GM21526 (cell line): ENCODE measurements around the gene SBF1.

Source experiments
- ATAC-seq: cut with Tn5 transposase; IDR thresholded peaks from one replicate; pipeline ENCODE4 v1.9.1; 2021; ENCODE audit warnings: moderate library complexity; ENCODE audit not compliant: unreplicated experiment, low FRiP score

SBF1 gene

GRCh38 chr22:50445880-50446707 lies 28.7 kb downstream of the SBF1 start:
- no peak for ATAC-seq

GRCh38 chr22:50445071-50445879 lies 29.6 kb downstream of the SBF1 start:
- no peak for ATAC-seq

DNA sequence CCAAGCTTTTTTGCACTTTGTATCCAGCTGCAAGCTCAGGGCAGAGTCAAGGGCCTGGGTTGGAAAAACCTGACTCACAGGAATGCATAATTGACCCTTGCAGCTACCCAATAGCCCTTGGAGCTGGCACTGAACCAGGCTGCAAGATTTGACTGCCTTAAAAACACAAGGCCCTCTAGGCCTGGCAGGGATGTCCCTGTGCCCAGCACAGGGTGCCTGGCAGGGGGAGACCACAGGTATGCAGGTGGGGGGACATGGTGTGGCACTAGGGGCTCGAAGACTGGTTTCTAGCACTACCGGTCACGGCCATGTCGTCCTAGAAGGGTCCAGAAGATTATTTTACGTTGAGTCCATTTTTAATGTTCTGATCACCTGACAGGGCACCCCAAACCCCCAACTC lies 30.2 kb downstream of the SBF1 start:
- ATAC-seq, result no peak

DNA sequence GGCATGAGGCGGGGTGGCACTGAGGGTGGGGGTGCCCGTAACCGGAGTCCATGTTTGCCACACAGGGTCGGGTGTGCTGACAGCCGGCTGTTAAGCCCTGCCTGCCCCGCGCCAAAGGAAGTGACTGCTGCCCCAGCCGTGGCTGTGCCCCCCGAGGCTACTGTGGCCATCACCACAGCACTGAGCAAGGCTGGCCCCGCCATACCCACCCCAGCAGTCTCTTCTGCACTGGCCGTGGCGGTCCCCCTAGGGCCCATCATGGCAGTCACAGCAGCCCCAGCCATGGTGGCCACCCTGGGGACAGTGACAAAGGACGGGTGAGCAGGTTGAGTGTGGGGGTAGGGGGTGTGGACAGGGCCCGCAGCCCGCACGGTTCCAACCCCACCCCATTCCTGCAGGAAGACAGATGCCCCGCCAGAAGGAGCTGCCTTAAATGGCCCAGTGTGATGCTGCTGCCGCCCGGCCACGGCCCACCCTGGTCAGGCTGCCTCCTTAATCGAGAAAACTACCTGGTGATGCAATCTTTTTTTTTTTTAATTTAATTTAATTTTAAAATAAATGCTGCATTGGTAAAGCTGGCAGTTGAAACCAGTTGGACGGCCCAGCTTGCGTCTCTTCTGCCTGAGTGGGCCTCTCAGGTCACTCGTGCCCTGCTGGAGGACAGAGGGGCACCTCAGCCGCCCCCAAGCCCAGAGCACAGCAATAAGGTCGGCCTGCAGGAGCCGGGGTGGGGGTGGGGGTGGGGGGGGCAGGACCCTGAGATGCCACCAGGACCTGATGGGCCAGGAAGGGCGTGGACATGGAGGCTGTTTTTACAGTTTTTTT lies 30.8 kb downstream of the SBF1 start:
- no peak for ATAC-seq

DNA sequence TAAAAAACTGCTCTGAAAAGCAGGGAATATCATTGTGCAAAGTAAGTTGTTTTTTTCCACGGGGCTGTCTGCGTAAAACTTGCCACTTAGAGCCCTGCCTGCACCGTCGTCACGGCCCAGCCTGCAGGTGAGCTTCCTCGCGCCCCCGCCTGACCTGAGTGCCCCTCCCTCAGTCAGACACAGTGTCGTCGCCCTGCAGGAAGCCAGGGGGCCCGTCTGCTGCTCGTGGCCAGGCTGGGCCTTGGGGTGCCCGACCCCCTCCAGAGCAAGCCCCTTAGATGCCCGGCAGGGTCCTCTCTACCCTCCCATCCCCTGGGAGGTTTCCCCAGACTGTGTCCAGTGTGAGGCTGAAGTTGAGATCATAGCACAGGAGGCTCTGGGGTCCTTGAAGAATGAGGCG lies 31.6 kb downstream of the SBF1 start:
- ATAC-seq, result no peak

GRCh38 chr22:50441428-50441993 lies 33.3 kb downstream of the SBF1 start:
- no peak for ATAC-seq

DNA sequence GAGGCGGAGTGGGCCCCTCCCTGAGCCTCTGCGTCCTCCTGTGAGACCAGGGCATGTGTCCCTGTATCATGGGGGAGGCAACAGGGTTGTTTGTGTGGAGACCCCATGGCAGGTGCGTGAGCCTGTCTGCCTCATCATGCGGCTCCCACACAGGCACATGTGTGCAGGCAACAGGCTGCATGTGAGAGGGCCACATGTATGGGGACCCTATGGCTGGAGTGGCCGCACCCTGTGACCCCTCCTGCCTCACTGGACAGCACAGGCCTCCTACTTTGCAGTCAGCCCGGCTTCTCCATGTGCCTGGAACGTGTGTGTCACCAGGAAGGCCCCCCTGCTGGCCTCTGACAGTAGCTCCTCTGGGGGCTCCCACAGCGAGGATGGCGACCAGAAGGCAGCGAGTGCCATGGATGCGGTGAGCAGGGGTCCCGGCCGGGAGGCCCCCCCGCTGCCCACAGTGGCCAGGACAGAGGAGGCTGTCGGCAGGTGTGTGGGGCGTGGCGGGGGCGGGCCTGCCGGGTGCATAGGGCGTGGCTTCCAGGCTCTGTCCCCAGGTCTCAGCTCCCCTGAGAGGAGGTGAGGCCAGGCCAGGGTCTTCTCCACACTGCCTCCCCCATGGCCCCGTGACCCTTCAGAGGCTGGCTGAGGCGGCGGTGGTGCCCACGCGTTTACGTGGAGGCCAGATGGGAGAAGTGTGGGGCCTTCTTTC lies 34.1 kb downstream of the SBF1 start:
- no peak for ATAC-seq

GRCh38 chr22:50439871-50440331 lies 34.9 kb downstream of the SBF1 start:
- ATAC-seq, result no peak

DNA sequence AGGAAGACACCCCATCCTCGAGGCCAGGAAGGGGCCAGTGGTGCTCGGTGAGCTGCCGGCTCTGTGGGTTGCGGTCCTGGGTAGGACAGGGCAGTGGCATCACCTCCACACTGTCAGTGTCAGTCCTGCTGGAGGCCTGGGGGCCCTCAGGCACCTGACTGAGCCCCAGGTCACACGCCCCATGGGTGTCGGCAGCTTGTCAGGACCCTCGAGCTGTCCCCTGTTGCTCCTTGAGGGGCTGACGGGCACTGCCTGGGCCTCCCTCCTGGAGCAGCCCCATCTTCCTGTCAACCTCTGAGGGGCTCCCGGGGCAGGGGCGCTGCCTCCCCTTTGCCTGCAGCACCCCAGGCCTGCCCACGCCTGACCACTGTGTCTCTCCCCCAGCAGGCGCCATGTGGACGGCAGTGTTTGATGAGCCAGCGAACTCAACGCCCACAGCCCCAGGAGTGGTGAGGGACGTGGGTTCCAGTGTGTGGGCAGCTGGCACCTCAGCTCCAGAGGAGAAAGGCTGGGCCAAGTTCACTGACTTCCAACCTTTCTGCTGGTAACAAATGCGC lies 35.4 kb downstream of the SBF1 start:
- ATAC-seq, result no peak

DNA sequence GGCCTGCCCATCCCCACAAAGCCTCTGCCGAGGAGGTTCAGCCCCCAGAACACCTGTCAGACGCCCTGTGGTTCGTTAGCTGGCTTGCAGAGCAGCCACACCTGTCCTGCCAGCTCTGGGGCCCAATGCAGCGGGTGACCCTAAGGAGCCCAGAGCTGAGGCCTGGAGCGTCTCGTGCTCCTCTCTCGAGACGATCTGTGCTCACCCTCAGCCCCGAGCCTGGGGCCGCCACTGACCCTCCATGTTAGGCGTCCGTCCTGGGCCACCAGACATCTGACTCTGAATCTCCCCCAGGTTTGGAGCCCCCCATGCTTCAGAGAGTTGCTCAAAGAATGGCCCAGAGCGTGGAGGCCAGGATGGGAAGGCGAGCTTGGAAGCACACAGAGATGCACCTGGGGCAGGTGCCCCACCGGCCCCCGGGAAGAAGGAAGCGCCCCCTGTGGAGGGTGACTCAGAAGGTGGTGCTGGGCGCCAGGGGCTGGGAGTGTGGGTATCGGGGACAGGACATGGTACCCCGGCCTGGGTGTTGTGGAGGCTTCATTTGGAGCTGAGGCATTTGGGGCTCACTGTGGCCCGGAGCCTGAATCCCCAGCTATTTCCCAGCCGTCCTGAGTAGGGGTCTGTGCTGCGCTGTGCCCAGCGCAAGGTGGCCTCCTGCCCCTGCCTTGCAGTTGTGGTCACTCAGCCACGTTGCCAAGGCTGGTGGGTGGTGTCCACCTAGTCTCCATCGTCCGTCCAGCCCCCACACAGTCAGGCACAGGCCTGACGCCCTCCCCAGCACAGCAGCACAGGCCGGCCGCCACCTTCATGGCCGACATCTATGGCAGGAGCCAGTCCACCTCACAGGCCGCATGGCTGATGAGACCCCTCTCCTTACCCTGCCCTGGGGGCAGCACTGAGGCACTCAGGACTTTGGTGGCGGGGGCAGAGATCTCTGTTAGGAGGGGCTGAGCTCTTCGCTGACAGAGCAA lies 36.2 kb downstream of the SBF1 start:
- no peak for ATAC-seq

DNA sequence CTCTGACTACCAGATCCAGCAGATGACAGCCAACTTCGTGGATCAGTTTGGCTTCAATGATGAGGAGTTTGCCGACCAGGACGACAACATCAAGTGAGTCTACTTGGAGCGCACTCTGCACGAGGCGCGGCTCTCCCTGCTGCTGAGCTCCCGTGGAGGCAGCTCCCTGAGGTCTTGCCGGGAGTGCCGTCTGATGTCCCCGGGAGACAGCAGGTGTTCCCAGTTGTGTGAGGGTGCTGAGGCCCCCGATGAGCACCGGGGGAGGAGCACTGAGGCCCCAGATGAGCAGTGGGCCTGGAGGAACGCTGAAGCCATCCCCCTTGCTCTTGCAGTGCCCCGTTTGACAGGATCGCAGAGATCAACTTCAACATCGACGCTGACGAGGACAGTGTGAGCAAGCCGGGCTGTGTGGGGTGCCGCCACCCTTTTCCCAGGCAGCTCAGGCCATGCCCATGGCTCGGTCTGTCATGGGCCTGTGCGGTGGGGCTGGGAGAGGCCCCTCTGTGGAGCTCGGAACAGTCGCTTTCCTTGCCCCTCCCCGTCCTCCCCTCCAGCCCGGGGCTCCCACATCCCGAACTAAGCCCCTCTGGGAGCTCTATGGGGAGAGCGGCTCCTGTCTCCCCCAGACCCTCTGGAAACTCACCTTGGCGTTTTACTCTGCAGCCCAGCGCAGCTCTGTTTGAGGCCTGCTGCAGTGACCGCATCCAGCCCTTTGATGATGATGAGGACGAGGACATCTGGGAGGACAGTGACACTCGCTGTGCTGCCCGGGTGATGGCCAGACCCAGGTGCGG lies 37.1 kb downstream of the SBF1 start:
- ATAC-seq, result no peak

DNA sequence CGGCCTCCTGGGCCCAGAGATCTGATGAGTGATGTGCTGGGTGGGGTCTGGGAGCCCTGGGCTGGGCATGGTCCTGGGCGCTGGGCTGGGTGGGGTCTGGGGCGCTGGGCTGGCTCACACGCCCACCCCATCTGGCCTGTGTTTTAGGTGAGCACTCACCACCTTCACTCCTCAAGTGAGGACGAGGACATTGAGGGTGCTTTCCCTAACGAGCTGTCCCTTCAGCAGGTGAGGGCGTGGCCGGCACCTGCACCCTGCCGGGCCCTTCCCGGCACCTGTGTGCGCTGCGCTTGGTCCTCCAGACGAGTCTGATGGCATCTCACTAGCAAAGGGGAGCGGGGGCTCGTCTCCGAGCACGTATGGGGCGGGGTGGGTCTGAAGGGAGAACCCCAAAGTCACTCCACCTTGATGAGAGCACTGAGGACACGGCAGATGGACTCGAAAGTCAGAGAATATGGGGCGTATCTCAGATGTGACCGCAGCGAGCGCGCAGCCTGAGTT lies 37.9 kb downstream of the SBF1 start:
- ATAC-seq, result no peak

GRCh38 chr22:50436015-50436830 lies 38.6 kb downstream of the SBF1 start:
- no peak for ATAC-seq

DNA sequence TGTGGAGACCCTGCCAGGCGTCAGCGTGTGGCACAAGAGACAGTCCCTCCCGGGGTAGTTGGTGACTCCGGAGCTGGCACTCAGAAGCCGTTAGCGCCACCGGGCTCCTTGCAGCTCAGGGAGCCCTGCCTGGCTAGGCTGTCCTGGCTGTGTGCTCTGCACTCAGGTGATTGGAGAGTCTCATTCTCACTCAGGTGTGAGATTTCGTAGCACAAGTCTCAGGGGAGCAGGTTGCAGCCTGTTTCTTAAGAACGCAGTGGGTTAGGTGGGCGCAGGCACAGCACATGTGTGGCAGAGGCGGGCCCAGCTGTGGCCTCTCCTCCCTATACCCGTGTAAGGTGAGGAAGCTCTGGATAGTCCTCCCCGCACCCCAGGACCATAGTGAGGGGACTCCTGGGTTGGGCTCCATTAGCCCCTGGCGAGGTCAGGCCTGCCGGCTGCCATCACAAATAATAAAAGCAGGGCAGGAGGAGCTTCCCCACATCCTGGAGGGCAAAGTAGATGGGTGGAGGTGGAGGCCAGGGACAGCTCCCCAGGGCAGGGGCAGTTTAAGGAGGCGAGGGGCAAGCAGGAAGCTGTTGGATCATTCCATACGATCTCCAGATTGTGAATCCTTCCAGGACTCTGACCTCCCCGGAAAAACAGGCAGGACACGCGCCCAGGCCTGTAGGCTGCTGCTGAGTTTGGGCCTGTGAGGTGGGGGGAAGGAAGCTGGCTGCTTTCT lies 39.4 kb downstream of the SBF1 start:
- ATAC-seq, result no peak

GRCh38 chr22:50434849-50435248 lies 40.0 kb downstream of the SBF1 start:
- ATAC-seq, result no peak
